ENCODE results near the gene XCR1. TPM values are rescaled to one million over a fixed set of nuclear protein-coding genes. Genes with fewer than 3 reads are reported as not detected.

XCR1 gene
- total and polyA plus RNA-seq, 9 of the 15 experiments (the other 6 are each of a cell fraction or from before 2014, with no cell fraction given), result not detected

- H3K4me2 ChIP-seq (ENCODE audit: insufficient read depth, low read length), result no peak overlapping the region
- no peaks in the 10 kb centered on the region for H3K36me3 ChIP-seq (ENCODE audit: control insufficient read depth, insufficient read depth, low read length)
- FAIRE-seq, result no peak
- no peak for DNase-seq (ENCODE audit: extremely low read depth in 1 of 4, low spot score in 3 of 4)
- no peaks in the 10 kb centered on the region for H3K9me1 ChIP-seq (ENCODE audit: control insufficient read depth, insufficient read depth, low read length)
- H3K4me1 ChIP-seq (replicated peaks in 1 of 2; ENCODE audit: control insufficient read depth in 2 of 2, insufficient read depth in 2 of 2, low read length in 2 of 2), result no peaks in the 10 kb centered on the region; a peak in 1 of 5 replicates
- no peaks in the 10 kb centered on the region for H4K20me1 ChIP-seq (replicated peaks; ENCODE audit: control insufficient read depth, insufficient read depth, low read length)
- ChIA-PET POLR2A (no interaction called here), CTCF (ENCODE audit: low intra/inter-chr PET ratio) (no interaction called here)
- no peak for ATAC-seq
- no TSS peak for BruUV-seq (replicated peaks)
- H3K27me3 ChIP-seq (ENCODE audit: control insufficient read depth in 2 of 2, insufficient read depth in 2 of 2, low read length in 2 of 2), result peaks cover 8 to 29% of the 10 kb centered on the region in 2 experiments; a peak in 4 of 5 replicates
- H3K4me3 ChIP-seq, result no peak overlapping the region
- intact Hi-C loops (cut with micrococcal nuclease) (no loop called here), in situ Hi-C loops (cut with MboI) (no loop called here)
- H3K79me2 ChIP-seq (ENCODE audit: control insufficient read depth, insufficient read depth, low read length), result no peaks in the 10 kb centered on the region
- no peak for TF ChIP-seq ZNF778 (CRISPR knock-in tag; IDR thresholded peaks at IDR 0.05)
- no peak for TF ChIP-seq NR3C1 (CRISPR knock-in tag; IDR thresholded peaks at IDR 0.05)
- TF ChIP-seq GTF2F1 (IDR thresholded peaks at IDR 0.05; ENCODE audit: low read depth, low read length), result no peak
- no peak for TF ChIP-seq HDAC8 (tag; IDR thresholded peaks at IDR 0.05)
- TF ChIP-seq SIRT6 (IDR thresholded peaks at IDR 0.05; ENCODE audit: low read depth, low read length), result no peak
- no peak for TF ChIP-seq ZNF3 (CRISPR knock-in tag; IDR thresholded peaks at IDR 0.05)
- no peak for TF ChIP-seq ZKSCAN3 (CRISPR knock-in tag; IDR thresholded peaks at IDR 0.05)
- TF ChIP-seq SRSF1 (IDR thresholded peaks at IDR 0.05; ENCODE audit: low read depth, low read length), result no peak
- TF ChIP-seq E2F8 (IDR thresholded peaks at IDR 0.05; ENCODE audit: low read depth, partially characterized antibody), result no peak
- no peak for TF ChIP-seq MEIS2 (IDR thresholded peaks at IDR 0.05; ENCODE audit: partially characterized antibody)
- no peak overlapping the region for H3K9ac ChIP-seq (ENCODE audit: insufficient read depth in 1 of 2, low read depth in 2 of 2, low read length in 2 of 2)
- WGBS (ENCODE audit: insufficient coverage, low coverage, missing lambda C conversion rate), result 6% methylated on average over 2 of the region's 2 CpGs
- H3K9me3 ChIP-seq (replicated peaks; ENCODE audit: control insufficient read depth, insufficient read depth, low read depth, low read length), result no peaks in the 10 kb centered on the region
- no peak overlapping the region for H3K27ac ChIP-seq (ENCODE audit: extremely low read depth, low read depth, low read length)
- no peak overlapping the region for H2AFZ ChIP-seq (ENCODE audit: low read depth, low read length)
These were observed 26.1 kb downstream of the XCR1 start for GRCh38 chr3:46001178-46001577.

Data from K562 (cell line).